Measurements from ENCODE around the gene EEF2K.

- no peak for TF ChIP-seq CTCF (IDR thresholded peaks at IDR 0.05)
- no peak for TF ChIP-seq ZFX (IDR thresholded peaks at IDR 0.05; ENCODE audit: borderline replicate concordance)
These were observed 1.8 kb downstream of the EEF2K start for GRCh38 chr16:22207715-22208360.
